GM18858 (cell line): ENCODE data around the gene CALCB.

Source experiments
- ATAC-seq: cut with Tn5 transposase; IDR thresholded peaks from one replicate; pipeline ENCODE4 v1.9.1; 2021; ENCODE audit not compliant: unreplicated experiment

CALCB gene

DNA sequence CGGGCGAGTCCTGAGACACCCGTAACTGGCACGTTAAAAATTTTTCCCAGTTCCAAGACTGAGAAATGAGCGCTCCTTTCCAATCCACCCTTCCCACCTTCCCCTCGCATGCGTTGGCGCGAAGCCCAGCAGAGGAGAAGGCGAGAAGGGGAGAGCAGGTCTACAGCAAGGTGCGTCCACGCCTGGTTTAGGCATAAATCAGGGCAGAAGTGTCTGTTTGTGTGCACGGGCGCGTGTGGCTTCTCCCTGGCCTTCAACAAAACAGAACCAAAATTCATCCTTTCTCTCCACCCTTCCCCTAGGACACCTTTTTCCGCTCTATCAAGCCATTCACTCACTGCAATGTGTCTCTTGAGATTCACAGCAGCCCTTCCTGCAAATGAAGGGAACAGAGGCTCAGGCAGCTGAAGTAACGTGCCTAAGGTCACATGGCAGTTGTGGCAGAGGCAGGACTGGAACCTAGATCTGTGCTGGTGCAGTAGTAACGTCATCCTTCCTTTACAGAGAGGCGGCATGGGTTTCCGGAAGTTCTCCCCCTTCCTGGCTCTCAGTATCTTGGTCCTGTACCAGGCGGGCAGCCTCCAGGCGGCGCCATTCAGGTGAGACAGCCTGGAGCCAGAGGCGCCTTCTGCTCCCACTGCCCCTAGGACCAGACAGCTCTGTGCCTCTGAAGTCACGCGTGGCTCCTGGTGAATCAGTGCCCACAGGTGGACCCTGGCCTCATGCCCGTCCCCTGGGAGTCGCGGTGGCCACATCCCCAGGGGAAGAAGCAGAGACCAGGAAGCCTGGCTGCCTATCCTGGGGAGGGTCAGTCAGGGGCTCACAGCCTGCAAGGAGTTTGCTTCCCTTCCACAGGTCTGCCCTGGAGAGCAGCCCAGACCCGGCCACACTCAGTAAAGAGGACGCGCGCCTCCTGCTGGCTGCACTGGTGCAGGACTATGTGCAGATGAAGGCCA is 1.1 kb downstream of the CALCB start:
- peak; percentile 86 for ATAC-seq

- ATAC-seq = no peak
Measured at GRCh38 chr11:15075162-15075526, 1.8 kb downstream of the CALCB start.

- ATAC-seq = no peak
Measured at GRCh38 chr11:15091175-15091574, 17.8 kb downstream of the CALCB start.

GRCh38 chr11:15091625-15092024 is 18.2 kb downstream of the CALCB start:
- ATAC-seq = no peak

DNA sequence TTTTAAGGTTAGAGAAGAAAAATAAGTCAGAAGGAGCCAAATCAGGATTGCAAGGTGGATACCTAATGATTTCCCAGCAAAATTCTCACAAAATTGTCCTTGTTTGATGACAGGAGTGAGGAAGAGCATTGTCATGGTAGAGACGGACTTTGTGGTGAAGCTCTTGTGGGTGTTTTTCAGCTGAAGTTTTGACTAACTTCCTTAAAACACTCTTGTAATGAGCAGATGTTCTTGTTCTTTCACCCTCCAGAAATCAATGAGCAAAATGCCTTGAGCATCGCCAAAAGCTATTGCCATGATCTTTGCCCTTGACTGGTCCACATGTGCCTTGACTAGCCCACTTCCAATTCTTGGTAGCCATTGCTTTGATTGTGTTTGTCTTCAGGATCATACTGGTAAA is 20.0 kb downstream of the CALCB start:
- ATAC-seq = peak; percentile 85

DNA sequence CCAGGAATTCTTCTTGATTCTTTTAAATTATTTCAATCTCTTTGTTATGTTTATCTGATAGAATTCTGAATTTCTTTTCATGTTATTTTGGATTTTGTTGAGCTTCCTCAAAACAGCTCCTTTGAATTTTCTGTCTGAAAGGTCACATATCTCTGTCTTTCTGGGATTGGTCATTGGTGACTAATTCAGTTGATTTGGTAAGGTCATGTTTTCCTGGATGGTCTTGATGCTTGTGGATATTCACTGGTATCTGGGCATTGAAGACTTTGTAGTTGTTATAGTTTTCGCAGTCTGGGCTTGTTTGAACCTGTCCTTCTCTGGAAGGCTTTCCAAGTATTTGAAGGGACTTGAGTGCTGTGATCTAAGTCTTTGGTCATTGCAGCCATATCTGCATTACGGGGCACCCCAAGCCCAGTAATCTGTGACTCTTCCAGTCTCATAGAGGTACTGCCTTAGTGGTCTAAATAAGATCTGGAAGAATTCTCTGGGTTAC is 22.4 kb downstream of the CALCB start:
- ATAC-seq = no peak

- ATAC-seq = no peak
Measured at GRCh38 chr11:15097411-15097810, 24.0 kb downstream of the CALCB start.

GRCh38 chr11:15099267-15099666 is 25.9 kb downstream of the CALCB start:
- no peak for ATAC-seq

GRCh38 chr11:15101072-15101709 is 27.8 kb downstream of the CALCB start:
- peak; percentile 66 for ATAC-seq

GRCh38 chr11:15104166-15104565 is 30.8 kb downstream of the CALCB start:
- ATAC-seq = no peak

- ATAC-seq = no peak
Measured at GRCh38 chr11:15106201-15106965, 33.0 kb downstream of the CALCB start.

GRCh38 chr11:15107730-15108515 is 34.5 kb downstream of the CALCB start:
- ATAC-seq = peak; percentile 71

GRCh38 chr11:15108592-15109130 is 35.3 kb downstream of the CALCB start:
- ATAC-seq = no peak

DNA sequence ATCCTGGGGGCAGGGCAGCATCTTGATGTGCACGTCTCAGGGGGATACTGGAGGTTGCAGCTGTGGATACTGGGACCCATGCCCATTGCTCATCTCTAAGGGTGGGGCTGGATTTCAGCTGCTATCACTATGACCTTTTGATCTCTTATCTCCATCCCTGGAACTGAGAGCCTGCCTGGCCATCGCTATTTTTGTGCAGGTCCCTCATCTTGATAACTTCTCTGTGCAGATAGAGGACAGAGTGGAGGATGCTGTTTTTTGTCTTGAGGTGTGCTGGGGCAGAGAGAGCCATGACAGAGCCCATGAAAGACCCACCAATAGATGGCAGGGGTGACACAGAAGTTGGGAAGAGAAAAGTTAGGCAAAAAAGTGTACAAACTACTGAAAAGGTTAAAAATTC is 36.2 kb downstream of the CALCB start:
- ATAC-seq = no peak

DNA sequence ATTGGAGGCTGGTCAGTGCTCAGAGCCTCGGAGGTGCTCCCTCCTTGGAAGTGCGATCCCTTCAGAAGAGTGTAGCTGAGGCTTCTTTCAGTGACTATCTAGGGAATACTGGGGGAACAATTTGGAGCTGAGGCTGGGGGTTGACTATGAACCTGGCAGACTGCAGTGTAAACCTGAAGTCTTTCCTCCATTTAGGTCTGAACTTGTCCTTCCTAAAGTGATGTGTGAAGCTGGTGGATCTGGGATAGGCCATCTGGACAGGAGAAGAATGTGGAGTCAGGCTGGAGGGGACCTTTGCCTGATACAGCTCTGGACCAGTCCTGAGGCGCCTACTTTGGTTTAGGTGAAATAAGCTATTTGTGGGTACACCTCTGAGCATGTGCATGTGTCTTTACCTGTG is 37.8 kb downstream of the CALCB start:
- no peak for ATAC-seq

GRCh38 chr11:15112131-15112541 is 38.7 kb downstream of the CALCB start:
- no peak for ATAC-seq

DNA sequence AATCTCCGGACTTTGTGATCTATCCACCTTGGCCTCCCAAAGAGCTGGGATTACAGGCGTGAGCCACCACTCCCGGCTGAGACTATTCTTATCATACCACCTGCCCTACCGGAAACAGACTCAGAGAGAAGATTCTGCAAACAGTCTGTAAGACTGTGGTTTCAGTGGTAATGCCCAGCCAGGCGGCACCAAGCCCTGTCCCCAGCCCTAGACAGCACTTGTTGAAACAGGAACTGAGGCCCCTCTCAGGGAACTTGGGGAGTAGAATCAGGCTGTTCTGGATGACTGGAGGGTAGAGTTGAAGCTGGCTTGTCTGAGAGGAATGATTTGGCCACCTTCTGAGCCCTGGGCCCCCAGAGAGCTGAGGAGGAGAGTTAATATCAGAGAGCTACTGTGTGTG is 40.0 kb downstream of the CALCB start:
- ATAC-seq = peak; percentile 95

GRCh38 chr11:15114501-15115475 is 41.4 kb downstream of the CALCB start, which contains the start of gene INSC:
TSS of gene INSC (plus strand) at chr11:15114923. CDS start at chr11:15149175, 34,252 bp downstream.
- no peak for ATAC-seq

- ATAC-seq = no peak
Measured at GRCh38 chr11:15115686-15116085, 42.3 kb downstream of the CALCB start.
